IMR-90 (cell line): ENCODE measurements around the gene COL27A1. TPM values are rescaled to one million over a fixed set of nuclear protein-coding genes. Genes with fewer than 3 reads are reported as not detected.

Experiments used
- ATAC-seq: fragments of 200-7000 bp; cut with Tn5 transposase; 2 replicates; pipeline ENCODE4 v1.9.1; 2020; ENCODE audit warnings: low read depth, mild to moderate bottlenecking, moderate library complexity
- BruUV-seq: library from RNA; stranded (reverse); fragments of 400-500 nt; replicated peaks from 2 replicates; lab custom pipeline; 2021; lab: Mats Ljungman, UMichigan
- CTCF ChIA-PET: fragments of 300-600 bp; formaldehyde crosslinking; extraction: SDS; loops from one replicate; lab custom pipeline; 2021; ENCODE audit warnings: antibody characterized with exemption; lab: Yijun Ruan, JAX
- POLR2A ChIA-PET: fragments of 300-600 bp; sonication (Branson Sonifier 250); formaldehyde crosslinking; loops from one replicate; lab custom pipeline; 2022; ENCODE audit warnings: antibody characterized with exemption; ENCODE audit not compliant: unreplicated experiment; lab: Charles Lee
- DNase-seq: peaks from one replicate; pipeline ENCODE4 v3.0.0; 2013
- H2AFZ ChIP-seq: replicated peaks from 2 replicates; pipeline ENCODE3; 2013; ENCODE audit warnings: low read length, mild to moderate bottlenecking; ENCODE audit not compliant: poor library complexity
- H2AK5ac ChIP-seq: 2 replicates; pipeline ENCODE4 v1.6.1; 2013; ENCODE audit warnings: low read depth, low read length, inconsistent platforms
- H2AK9ac ChIP-seq: replicated peaks from 2 replicates; pipeline ENCODE3; 2013; ENCODE audit warnings: mild to moderate bottlenecking, low read depth, low read length, moderate library complexity; ENCODE audit not compliant: poor library complexity
- H2BK120ac ChIP-seq: 2 replicates; pipeline ENCODE4 v1.6.1; 2013; ENCODE audit warnings: low read depth, low read length, inconsistent platforms
- H2BK15ac ChIP-seq: 3 replicates; pipeline ENCODE4 v1.6.1; 2013; ENCODE audit warnings: low read depth, low read length, inconsistent platforms
- H2BK20ac ChIP-seq: 2 replicates; pipeline ENCODE4 v1.6.1; 2013; ENCODE audit warnings: low read depth, mild to moderate bottlenecking, inconsistent platforms, low read length, moderate library complexity
- H2BK5ac ChIP-seq: 2 replicates; pipeline ENCODE4 v1.6.1; 2013; ENCODE audit warnings: mild to moderate bottlenecking, low read depth, low read length, inconsistent platforms; ENCODE audit not compliant: poor library complexity, severe bottlenecking
- H3K14ac ChIP-seq: replicated peaks from 2 replicates; pipeline ENCODE4 v1.6.1; 2013; ENCODE audit warnings: low read depth, low read length, inconsistent platforms
- H3K18ac ChIP-seq: 2 replicates; pipeline ENCODE4 v1.6.1; 2013; ENCODE audit warnings: low read depth, low read length, control low read depth
- H3K23ac ChIP-seq: 2 replicates; pipeline ENCODE4 v1.6.1; 2013; ENCODE audit warnings: low read depth, low read length, inconsistent platforms
- H3K27ac ChIP-seq: 2 replicates; pipeline ENCODE4 v1.5.1; 2013; ENCODE audit warnings: mild to moderate bottlenecking, control low read depth, low read length; ENCODE audit not compliant: insufficient read depth
- H3K27me3 ChIP-seq: 2 replicates; pipeline ENCODE4 v1.6.1; 2013; ENCODE audit warnings: low read length; ENCODE audit not compliant: control insufficient read depth, insufficient read depth
- H3K36me3 ChIP-seq: 2 replicates; pipeline ENCODE4 v1.6.1; 2013; ENCODE audit warnings: low read length, mixed read lengths; ENCODE audit not compliant: control insufficient read depth, insufficient read depth
- H3K4ac ChIP-seq: 2 replicates; pipeline ENCODE4 v1.6.1; 2013; ENCODE audit warnings: low read depth, low read length, inconsistent platforms
- H3K4me1 ChIP-seq: 2 replicates; pipeline ENCODE4 v1.6.1; 2013; ENCODE audit warnings: low read length, mixed read lengths; ENCODE audit not compliant: control insufficient read depth, insufficient read depth
- H3K4me2 ChIP-seq: 2 replicates; pipeline ENCODE4 v1.6.1; 2013; ENCODE audit warnings: low read depth, mild to moderate bottlenecking, control low read depth, low read length, moderate library complexity
- H3K4me3 ChIP-seq: 2 replicates; pipeline ENCODE4 v1.5.1; 2013; ENCODE audit warnings: low read depth, mild to moderate bottlenecking, control low read depth, low read length, moderate library complexity; ENCODE audit not compliant: insufficient read depth
- H3K56ac ChIP-seq: 2 replicates; pipeline ENCODE4 v1.6.1; 2013; ENCODE audit warnings: low read length, inconsistent platforms; ENCODE audit not compliant: insufficient read depth; ENCODE audit errors: extremely low read depth
- H3K79me1 ChIP-seq, 2 experiments: 2 replicates each; pipeline ENCODE4 v1.6.1; 2013; ENCODE audit warnings: low read length in 2 of 2, inconsistent platforms in 1 of 2, low read depth in 1 of 2
- H3K9ac ChIP-seq: 2 replicates; pipeline ENCODE4 v1.6.1; 2013; ENCODE audit warnings: low read depth, low read length, control low read depth
- H3K9me1 ChIP-seq: 2 replicates; pipeline ENCODE4 v1.6.1; 2013; ENCODE audit warnings: low read length, inconsistent platforms; ENCODE audit not compliant: insufficient read depth
- H3K9me3 ChIP-seq: 2 replicates; pipeline ENCODE4 v1.6.1; 2013; ENCODE audit warnings: low read length; ENCODE audit not compliant: control insufficient read depth, insufficient read depth
- H4K20me1 ChIP-seq: 2 replicates; pipeline ENCODE4 v1.6.1; 2013; ENCODE audit warnings: low read length, inconsistent platforms; ENCODE audit not compliant: insufficient read depth
- H4K5ac ChIP-seq: 2 replicates; pipeline ENCODE4 v1.6.1; 2013; ENCODE audit warnings: mild to moderate bottlenecking, low read depth, low read length, control low read depth
- H4K8ac ChIP-seq, 2 experiments: 2 replicates each; pipeline ENCODE4 v1.6.1; 2013; ENCODE audit warnings: low read depth in 2 of 2, low read length in 2 of 2, control low read depth in 1 of 2, inconsistent platforms in 1 of 2
- H4K91ac ChIP-seq: 2 replicates; pipeline ENCODE4 v1.6.1; 2013; ENCODE audit warnings: low read depth, low read length, inconsistent platforms; ENCODE audit not compliant: insufficient read depth
- BHLHE40 ChIP-seq: fragments of 150-350 bp; IDR thresholded peaks from 2 replicates; pipeline ENCODE4 v1.6.1; 2016; ENCODE audit warnings: mild to moderate bottlenecking, low read depth, low read length
- NFE2L2 ChIP-seq: fragments of 150-350 bp; IDR thresholded peaks from 2 replicates; pipeline ENCODE4 v1.6.1; 2016; ENCODE audit warnings: low read depth, mild to moderate bottlenecking, low read length
- WGBS, 2 experiments: methylation state at CpG; one replicate each; pipeline versions ENCODE4 v1.1.5 to v1.1.7; 2013; ENCODE audit warnings: missing lambda C conversion rate in 2 of 2; ENCODE audit not compliant: insufficient read length in 1 of 2; ENCODE audit errors: extremely low coverage in 2 of 2; 5-methylcytosine and 5-hydroxymethylcytosine counted together
- dilution Hi-C: fragments of 300-500 bp; cut with HindIII; formaldehyde crosslinking; loops from one replicate; pipeline ENCODE4 v1.14.3; 2018; ENCODE audit warnings: low sequenced_read_pairs; ENCODE audit not compliant: unreplicated experiment
- in situ Hi-C: fragments of 300-500 bp; cut with MboI; formaldehyde crosslinking; loops from 3 replicates; pipeline ENCODE4 v1.14.3; 2019; ENCODE audit warnings: low sequenced_read_pairs, inconsistent platforms, mixed read lengths
- intact Hi-C: fragments of 100-400 bp; cut with micrococcal nuclease; formaldehyde crosslinking; loops from 2 replicates; pipeline ENCODE4 v1.10.0; 2022
- polyA plus RNA-seq, 3 experiments: library from polyadenylated mRNA; depleted of rRNA; stranded (reverse); fragments of >200 nt; gene quantifications; 2 replicates each; pipeline ENCODE4 v1.2.3, GENCODE V29; 2012; ENCODE audit warnings: low replicate concordance in 1 of 3
- total RNA-seq: library from RNA; depleted of rRNA; stranded (reverse); fragments of >200 nt; gene quantifications from 2 replicates; pipeline ENCODE4 v1.2.3, GENCODE V29; 2012
- TF ChIP-seq, protein P1 (sequence below): fragments of 150-350 bp; IDR thresholded peaks from 2 replicates; pipeline ENCODE4 v1.6.1; 2017; ENCODE audit warnings: mild to moderate bottlenecking, antibody characterized with exemption, low read length, low read depth
- TF ChIP-seq, protein P2 (sequence below): conservative IDR thresholded peaks from 2 replicates; pipeline ENCODE4 v1.5.1; 2012; ENCODE audit warnings: mild to moderate bottlenecking, low read depth, low read length, improper control_type of control experiment

COL27A1 gene
- total and polyA plus RNA-seq, 2 of the 4 experiments (the other 2 are of a cell fraction): 3.2 to 18.3 TPM

DNA sequence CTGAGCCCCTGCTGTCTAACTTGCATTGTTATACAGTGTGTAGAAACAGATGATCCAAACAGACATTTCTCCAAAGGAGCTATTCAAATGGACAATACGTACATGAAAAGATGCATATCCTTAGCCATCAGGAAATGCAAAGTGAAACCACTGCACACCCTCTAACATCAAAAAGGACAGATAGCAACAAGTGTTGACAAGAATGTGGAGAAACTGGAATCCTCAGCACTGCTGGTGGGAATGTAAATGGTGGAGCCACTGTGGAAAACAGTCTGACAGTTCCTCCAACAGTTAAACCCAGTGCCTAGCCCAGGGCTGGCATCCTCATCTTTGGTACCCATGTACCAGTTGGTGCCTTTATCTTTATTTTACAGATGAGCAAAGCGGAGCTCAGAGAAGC, 182.8 kb downstream of the COL27A1 start:
- Histone ChIP-seq H2BK120ac (no peak overlapping the region), H3K4ac (no peak overlapping the region), H2AK9ac (no peak overlapping the region), H2AK5ac (no peak overlapping the region), H3K56ac (no peak overlapping the region), H4K91ac (no peak overlapping the region), H3K9me1 (no peaks in the 10 kb centered on the region; the same call in 1 of the 2 replicates), H3K4me2 (no peak overlapping the region), H3K9ac (no peak overlapping the region), H4K8ac (no peak overlapping the region), H3K4me1 (no peaks in the 10 kb centered on the region), H2BK5ac (no peak overlapping the region), H3K4me3 (no peak overlapping the region), H2BK15ac (no peak overlapping the region), H4K20me1 (no peaks in the 10 kb centered on the region), H3K79me1 (no peaks in the 10 kb centered on the region), H4K5ac (no peak overlapping the region), H2AFZ (no peak overlapping the region), H3K18ac (no peak overlapping the region), H3K14ac (no peak overlapping the region), H2BK20ac (no peak overlapping the region), H3K27ac (no peak overlapping the region), H3K23ac (no peak overlapping the region), H3K27me3 (no peaks in the 10 kb centered on the region), H3K36me3 (peaks cover 50% of the 10 kb centered on the region), H3K9me3 (no peaks in the 10 kb centered on the region)
- dilution Hi-C loops (no loop called here), intact Hi-C loops (loop anchor here (2.0 to 10.0 kb wide), 2 partner anchors 59 to 167 kb away; partner anchors contain the start of gene WHRN), in situ Hi-C loops (no loop called here)
- WGBS, 2 experiments: no CpG with 5 or more reads among the region's 2 CpGs
- no peak for TF ChIP-seq NFE2L2
- no peak for TF ChIP-seq BHLHE40
- TF ChIP-seq, protein P1, sequence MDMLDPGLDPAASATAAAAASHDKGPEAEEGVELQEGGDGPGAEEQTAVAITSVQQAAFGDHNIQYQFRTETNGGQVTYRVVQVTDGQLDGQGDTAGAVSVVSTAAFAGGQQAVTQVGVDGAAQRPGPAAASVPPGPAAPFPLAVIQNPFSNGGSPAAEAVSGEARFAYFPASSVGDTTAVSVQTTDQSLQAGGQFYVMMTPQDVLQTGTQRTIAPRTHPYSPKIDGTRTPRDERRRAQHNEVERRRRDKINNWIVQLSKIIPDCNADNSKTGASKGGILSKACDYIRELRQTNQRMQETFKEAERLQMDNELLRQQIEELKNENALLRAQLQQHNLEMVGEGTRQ: no peak
- TF ChIP-seq, protein P2, sequence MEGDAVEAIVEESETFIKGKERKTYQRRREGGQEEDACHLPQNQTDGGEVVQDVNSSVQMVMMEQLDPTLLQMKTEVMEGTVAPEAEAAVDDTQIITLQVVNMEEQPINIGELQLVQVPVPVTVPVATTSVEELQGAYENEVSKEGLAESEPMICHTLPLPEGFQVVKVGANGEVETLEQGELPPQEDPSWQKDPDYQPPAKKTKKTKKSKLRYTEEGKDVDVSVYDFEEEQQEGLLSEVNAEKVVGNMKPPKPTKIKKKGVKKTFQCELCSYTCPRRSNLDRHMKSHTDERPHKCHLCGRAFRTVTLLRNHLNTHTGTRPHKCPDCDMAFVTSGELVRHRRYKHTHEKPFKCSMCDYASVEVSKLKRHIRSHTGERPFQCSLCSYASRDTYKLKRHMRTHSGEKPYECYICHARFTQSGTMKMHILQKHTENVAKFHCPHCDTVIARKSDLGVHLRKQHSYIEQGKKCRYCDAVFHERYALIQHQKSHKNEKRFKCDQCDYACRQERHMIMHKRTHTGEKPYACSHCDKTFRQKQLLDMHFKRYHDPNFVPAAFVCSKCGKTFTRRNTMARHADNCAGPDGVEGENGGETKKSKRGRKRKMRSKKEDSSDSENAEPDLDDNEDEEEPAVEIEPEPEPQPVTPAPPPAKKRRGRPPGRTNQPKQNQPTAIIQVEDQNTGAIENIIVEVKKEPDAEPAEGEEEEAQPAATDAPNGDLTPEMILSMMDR: no peak
- CTCF ChIA-PET: interaction anchor here (1.6 kb wide), 1 partner anchor 79 kb away, joined by 5 read pairs; no protein-coding TSS in a partner anchor
- ATAC-seq (no peak), DNase-seq (no peak)
- POLR2A ChIA-PET: no interaction called here
- BruUV-seq: no TSS peak
